ENCODE data around the gene TTC7B. TPM values are rescaled to one million over a fixed set of nuclear protein-coding genes. Genes with fewer than 3 reads are reported as not detected.

Gene TTC7B
- total and polyA plus RNA-seq, 12 donors = 10.0 to 58.4 (median 24.7) TPM

GRCh38 chr14:90732139-90732538 lies 84.1 kb downstream of the TTC7B start:
- Histone ChIP-seq H3K4me1 (replicated peaks in 1 of 2) (peaks cover 0 to 15% of the 10 kb centered on the region in 2 donors), H3K4me3 (no peak overlapping the region), H3K36me3 (replicated peaks in 1 of 2) (no peaks in the 10 kb centered on the region), H3K27me3 (no peaks in the 10 kb centered on the region), H3K9me3 (replicated peaks in 1 of 3) (no peaks in the 10 kb centered on the region), H3K27ac (no peak overlapping the region)
- intact Hi-C loops (cut with DNase I) = no loop called here
- 82 to 87% (median 85%) methylated on average over 4 of the region's 4 CpGs for WGBS, 4 donors
- no peak for DNase-seq
- no peak for TF ChIP-seq POLR2A (IDR thresholded peaks at IDR 0.05)
- TF ChIP-seq, protein P1, sequence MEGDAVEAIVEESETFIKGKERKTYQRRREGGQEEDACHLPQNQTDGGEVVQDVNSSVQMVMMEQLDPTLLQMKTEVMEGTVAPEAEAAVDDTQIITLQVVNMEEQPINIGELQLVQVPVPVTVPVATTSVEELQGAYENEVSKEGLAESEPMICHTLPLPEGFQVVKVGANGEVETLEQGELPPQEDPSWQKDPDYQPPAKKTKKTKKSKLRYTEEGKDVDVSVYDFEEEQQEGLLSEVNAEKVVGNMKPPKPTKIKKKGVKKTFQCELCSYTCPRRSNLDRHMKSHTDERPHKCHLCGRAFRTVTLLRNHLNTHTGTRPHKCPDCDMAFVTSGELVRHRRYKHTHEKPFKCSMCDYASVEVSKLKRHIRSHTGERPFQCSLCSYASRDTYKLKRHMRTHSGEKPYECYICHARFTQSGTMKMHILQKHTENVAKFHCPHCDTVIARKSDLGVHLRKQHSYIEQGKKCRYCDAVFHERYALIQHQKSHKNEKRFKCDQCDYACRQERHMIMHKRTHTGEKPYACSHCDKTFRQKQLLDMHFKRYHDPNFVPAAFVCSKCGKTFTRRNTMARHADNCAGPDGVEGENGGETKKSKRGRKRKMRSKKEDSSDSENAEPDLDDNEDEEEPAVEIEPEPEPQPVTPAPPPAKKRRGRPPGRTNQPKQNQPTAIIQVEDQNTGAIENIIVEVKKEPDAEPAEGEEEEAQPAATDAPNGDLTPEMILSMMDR (IDR thresholded peaks at IDR 0.05) = no peak

GRCh38 chr14:90731487-90731886 lies 84.7 kb downstream of the TTC7B start:
- Histone ChIP-seq H3K27me3 (no peaks in the 10 kb centered on the region), H3K27ac (no peak overlapping the region), H3K36me3 (replicated peaks in 1 of 2) (no peaks in the 10 kb centered on the region), H3K9me3 (replicated peaks in 1 of 3) (no peaks in the 10 kb centered on the region), H3K4me3 (no peak overlapping the region), H3K4me1 (replicated peaks in 1 of 2) (peaks cover 0 to 15% of the 10 kb centered on the region in 2 donors)
- TF ChIP-seq, protein P1 (IDR thresholded peaks at IDR 0.05) = no peak
- no peak for TF ChIP-seq POLR2A (IDR thresholded peaks at IDR 0.05)
- DNase-seq = no peak
- 92 to 94% (median 93%) methylated on average over 11 of the region's 11 CpGs for WGBS, 4 donors
- intact Hi-C loops (cut with DNase I) = no loop called here

GRCh38 chr14:90730206-90730766 lies 85.9 kb downstream of the TTC7B start:
- TF ChIP-seq, protein P1 (IDR thresholded peaks at IDR 0.05) = no peak
- H3K36me3 ChIP-seq (replicated peaks in 1 of 2) = no peaks in the 10 kb centered on the region
- DNase-seq = no peak
- no peaks in the 10 kb centered on the region for H3K27me3 ChIP-seq
- no peak overlapping the region for H3K27ac ChIP-seq
- H3K4me3 ChIP-seq = no peak overlapping the region
- WGBS, 4 donors = 87 to 95% (median 92%) methylated on average over 9 of the region's 9 CpGs
- no peaks in the 10 kb centered on the region for H3K9me3 ChIP-seq (replicated peaks in 1 of 3)
- intact Hi-C loops (cut with DNase I) = no loop called here
- peaks cover 0 to 15% of the 10 kb centered on the region in 2 donors for H3K4me1 ChIP-seq (replicated peaks in 1 of 2)

DNA sequence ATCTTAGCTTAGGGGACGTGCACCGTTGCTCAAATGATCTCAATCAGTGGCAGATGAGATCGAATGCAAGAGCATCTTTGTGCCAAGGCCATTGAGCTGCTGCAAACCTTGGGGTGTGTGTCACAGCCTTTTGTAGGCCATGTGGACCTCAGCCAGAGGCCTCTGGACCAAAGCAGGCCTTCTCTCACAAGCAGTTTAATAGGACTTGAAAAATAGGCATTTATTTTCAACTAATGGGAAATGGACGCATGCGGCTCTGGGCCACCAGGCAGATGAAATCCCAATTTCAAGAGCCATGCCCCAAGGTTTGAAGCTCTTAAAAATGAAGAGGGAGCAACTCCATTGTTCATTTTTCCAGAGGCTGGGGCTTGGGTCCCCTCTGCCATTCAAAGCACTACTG lies 87.3 kb downstream of the TTC7B start:
- Histone ChIP-seq H3K9me3 (replicated peaks in 1 of 3) (no peaks in the 10 kb centered on the region), H3K27ac (peak overlapping the region in 2 of 5 donors; percentile 43 to 48), H3K36me3 (replicated peaks in 1 of 2) (no peaks in the 10 kb centered on the region), H3K4me1 (replicated peaks in 1 of 2) (peaks cover 0 to 15% of the 10 kb centered on the region in 2 donors), H3K4me3 (no peak overlapping the region), H3K27me3 (no peaks in the 10 kb centered on the region)
- intact Hi-C loops (cut with DNase I) = no loop called here
- peak; percentile 47 to 84 (median 73) for DNase-seq
- no peak for TF ChIP-seq POLR2A (IDR thresholded peaks at IDR 0.05)
- TF ChIP-seq, protein P1 (IDR thresholded peaks at IDR 0.05) = no peak
- WGBS, 4 donors = 49 to 55% (median 54%) methylated on average over 5 of the region's 5 CpGs

All from adrenal gland (tissue), 12 donors.